COR-L47 (cell line): Measurements from ENCODE around the gene PATJ.

Source experiments
- DNase-seq: peaks from one replicate; lab custom pipeline; 2025; lab: John Stamatoyannopoulos, UW

PATJ gene

DNA sequence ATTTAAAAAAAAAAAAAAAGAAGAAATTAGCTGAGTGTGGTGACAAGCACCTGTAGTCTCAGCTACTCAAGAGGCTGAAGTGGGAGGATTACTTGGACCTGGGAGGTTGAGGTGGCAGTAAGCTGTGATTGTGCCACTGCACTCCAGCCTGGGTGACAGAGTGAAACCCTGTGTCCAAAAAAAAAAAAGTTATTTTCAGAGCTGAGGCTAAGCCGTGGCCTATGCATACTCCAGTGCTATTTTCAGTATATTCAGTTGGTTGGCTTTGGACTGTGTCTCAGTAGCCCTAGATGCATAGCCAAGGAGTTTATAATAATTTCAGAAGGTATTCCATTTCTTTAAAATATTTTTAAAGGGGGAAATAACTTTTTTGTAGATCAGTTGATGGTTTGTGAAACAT, 311.9 kb downstream of the PATJ start:
- no peak for DNase-seq

GRCh38 chr1:62057230-62057629, 314.9 kb downstream of the PATJ start:
- no peak for DNase-seq

DNA sequence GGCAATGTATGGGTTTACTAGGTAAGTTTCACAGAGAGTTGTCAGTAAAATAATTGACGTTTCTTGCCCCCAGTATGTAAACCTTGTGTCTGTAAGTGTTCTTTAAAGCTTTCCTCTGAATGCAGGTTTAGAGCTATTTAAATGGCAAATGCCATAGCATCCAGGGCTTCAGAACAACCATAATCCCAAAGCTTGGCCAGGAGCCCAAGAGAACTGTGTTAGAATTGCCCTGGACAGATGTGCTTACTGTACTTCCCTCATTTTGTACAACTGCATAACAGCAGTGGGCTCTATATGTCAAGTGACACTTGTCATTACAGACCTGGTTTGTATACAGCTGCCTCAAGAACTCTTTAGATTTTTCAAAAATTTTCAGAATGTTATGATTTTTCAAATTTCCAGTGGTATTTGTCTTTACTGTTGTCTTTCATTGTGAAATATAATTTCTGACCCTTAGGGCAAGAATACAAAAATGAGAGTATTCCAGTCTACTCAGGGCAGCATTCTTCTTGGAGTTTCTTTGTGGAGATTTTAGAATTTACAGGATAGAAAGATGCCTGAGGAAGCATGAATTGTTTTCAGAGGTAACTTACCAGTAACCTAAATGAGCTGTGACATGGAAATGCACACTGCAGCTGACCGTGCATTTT, 315.5 kb downstream of the PATJ start:
- DNase-seq, result no peak

GRCh38 chr1:62058956-62059355, 316.7 kb downstream of the PATJ start:
- no peak for DNase-seq

DNA sequence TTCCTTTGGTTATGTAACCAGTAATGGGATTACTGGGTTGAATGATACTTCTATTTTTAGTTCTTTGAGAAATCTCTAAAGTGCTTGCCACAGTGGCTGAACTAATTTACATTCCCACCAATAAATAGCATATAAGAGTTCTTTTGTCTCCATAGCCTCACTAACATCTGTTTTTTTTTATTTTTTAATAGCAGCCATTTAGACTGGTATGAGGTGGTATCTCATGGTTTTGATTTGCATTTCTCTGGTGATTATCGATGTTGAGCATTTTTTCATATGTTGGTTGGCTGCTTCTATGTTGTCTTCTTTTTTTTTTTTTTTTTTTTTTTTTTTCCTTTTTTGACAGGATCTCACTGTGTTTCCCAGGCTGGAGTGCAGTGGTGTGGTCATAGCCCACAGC, 319.8 kb downstream of the PATJ start:
- DNase-seq, result no peak

DNA sequence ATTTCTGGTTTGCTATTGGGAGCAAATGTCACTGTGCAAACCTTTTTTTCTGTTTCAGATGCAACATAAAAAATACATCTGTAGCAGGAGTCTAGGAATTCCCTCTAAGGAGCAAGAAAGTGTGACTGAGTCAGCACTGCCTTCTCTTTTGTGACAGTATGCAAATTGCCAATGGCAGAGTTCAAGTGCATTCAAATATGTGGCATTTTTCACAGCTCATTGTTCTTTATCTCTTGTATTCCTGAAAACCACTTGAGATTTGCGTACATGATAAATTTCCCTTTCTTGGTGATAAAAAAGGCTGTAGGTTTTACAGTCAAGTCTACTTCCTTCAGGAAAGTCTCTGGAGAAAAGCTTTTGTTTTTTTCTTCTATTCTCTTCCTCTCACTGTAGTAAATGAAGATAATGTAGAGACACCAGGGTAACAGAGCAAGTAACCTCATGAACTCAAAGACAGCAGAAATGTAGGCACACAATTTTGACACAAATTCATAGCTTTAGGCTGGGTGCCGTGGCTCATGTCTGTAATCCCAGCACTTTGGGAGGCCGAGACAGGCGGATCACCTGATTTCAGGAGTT, 322.6 kb downstream of the PATJ start:
- DNase-seq, result no peak

GRCh38 chr1:62066713-62067112, 324.4 kb downstream of the PATJ start:
- no peak for DNase-seq

GRCh38 chr1:62068416-62068843, 326.1 kb downstream of the PATJ start:
- DNase-seq, result no peak

GRCh38 chr1:62068978-62069377, 326.7 kb downstream of the PATJ start:
- peak; percentile 43 for DNase-seq

DNA sequence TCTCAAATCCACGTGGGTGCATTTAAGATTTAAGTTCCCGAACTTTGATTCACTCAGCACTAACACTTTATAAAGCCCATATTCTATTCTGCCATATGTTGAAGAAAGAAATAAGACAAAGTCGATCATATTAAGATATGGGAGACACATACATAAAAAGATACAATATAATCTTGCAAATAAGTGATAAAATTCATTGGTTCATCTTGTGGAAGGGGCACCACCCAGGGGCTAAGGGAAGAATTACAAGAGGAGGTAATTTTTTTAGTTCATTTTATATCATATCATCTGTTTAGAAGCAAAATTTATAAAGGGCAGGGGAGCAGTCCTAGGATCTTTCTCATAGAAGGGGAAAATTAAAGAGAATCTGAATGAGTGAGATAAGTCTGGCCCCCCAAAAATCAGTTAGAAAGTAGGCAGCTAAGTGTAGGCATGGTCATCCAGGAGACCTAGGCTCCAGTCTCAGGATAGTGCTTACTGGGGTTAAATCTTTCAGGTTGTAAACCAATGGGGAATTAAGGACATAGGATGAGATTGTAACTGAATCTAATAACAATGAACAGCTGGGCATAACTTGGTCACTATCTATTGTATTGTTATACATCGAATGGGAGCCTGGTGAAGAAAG, 328.2 kb downstream of the PATJ start:
- DNase-seq, result no peak

DNA sequence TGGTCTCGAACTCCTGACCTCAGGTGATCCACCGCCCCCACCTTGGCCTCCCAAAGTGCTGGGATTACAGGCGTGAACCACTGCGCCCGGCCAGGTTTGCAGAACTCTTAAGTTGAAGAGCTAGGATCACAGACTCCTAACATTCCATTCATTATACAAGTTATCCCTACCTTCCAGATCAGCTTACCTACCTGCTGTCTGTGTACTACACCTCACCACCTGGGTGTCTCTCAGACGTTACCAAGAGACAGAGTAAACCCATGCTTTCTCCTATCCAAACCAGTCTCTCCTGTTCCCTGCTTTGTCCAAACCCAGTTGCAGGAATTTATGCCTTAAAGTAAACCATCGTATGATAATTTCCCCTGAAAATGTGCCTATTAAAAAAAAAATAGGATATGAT, 329.4 kb downstream of the PATJ start:
- DNase-seq, result no peak

- DNase-seq, result no peak
Measured at GRCh38 chr1:62076286-62076685, 334.0 kb downstream of the PATJ start.

GRCh38 chr1:62077821-62078220, 335.5 kb downstream of the PATJ start:
- DNase-seq, result no peak

DNA sequence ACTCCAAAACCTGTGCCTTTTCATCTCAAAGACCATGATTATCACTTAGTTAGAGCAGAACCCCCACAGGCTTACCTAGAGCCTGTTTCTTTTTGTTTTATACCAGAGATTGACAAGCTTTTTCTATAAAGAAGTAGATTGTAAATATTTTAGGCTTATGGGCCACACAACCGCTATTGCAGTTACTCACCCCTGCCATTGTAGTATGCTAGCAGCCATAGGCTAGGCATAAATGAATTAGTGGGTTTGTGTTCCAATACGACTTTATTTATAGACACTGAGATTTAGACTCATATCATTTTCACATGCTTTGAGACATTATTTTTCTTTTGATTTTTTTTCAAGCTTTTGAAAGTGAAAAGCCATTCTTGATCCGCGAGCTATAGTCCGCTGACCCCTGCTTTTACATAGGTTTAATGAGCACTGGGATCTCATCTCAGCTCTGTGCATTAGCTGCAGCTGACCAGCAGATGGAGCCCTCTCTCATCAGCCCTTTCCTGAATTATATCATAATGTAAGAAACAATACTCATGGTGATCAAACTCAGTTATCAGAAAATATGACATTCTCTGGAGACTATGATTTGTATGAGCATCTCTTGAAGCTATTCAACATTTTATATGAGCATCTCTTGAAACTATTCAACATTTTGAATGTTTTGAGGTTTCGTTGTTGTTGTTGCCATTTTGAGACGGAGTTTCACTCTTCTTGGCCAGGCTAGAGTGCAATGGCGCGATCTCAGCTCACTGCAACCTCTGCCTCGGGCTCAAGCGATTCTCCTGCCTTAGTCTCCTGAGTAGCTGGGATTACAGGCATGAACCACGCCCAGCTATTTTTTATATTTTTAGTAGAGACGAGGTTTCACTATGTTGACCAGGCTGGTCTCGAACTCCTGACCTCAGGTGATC, 340.4 kb downstream of the PATJ start:
- no peak for DNase-seq

- DNase-seq, result no peak
Measured at GRCh38 chr1:62084310-62084890, 342.1 kb downstream of the PATJ start.

- DNase-seq, result no peak
Measured at GRCh38 chr1:62088439-62088838, 346.2 kb downstream of the PATJ start.

DNA sequence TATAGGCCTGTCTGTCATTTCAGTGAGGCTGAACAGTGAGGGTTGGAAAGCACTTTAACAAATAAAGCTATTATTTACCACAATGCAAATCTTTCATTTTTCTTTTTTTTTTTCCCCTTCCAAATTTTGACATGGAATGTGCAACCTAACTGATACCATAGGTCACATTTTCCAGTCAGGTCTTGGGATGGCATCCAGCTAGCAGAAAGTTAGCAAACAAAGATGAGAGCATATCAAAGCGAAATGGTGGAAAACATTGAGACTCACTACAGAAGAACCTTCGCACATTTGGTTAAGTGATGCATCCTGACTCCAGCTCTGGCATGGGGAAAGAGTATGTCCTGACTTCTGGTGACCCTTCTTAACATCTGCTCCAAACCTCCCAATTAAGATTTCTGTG, 347.3 kb downstream of the PATJ start:
- DNase-seq, result no peak

DNA sequence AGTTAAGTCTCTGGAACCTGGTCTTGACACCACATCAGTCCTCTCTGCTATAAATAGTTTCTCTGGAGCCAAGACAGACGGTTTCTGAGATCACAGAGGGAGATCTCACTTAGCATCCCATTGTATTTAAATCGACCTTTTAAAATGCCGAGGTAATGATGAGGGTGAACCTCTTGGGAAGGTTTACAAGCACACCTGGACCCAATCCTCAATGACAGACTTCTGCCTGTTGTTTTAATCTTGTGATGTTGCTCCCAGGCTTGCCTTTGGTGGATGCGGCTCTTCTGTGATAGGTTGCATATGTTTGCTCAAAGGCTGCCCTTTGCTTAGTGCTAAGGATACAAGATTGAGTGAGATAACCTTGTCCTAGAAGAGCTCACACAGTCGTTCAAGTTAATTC, 347.7 kb downstream of the PATJ start:
- DNase-seq, result no peak

DNA sequence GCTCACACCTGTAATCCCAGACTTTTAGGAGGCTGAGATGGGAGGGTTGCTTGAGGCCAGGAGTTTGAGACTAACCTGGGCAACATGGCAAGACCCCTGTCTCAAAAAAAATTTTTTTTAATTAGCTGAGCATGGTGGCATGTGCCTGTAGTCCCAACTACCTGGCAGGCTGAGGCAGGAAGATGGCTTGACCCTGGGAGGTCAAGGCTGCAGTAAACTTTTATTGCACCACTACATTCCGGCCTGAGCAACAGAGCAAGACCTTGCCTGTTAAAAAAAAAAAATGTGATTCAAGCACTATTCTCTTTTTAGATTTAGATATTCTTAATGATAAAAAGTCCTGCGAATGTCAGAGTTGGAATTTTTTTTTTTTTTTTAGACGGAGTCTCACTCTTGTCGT, 349.8 kb downstream of the PATJ start:
- no peak for DNase-seq

DNA sequence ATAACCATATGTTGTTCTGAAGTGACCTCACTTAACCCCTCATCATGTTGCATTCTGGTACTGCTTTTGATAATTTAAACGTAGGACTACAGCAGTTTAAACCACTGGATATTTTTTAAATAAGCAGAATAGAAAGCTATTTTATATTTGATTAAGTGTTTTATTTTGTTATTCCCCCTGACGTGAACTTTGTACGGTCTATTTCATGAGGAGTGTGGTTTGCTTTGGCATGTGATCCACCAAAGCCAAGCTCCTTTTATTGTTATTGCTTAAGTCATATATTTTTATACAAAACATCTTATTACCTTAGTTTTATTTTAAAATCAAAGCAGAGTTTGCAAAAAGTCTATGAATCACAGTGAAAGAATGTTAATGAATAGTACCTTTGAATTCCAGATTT, 351.0 kb downstream of the PATJ start:
- no peak for DNase-seq

- DNase-seq, result no peak
Measured at GRCh38 chr1:62097464-62097863, 355.2 kb downstream of the PATJ start.

DNA sequence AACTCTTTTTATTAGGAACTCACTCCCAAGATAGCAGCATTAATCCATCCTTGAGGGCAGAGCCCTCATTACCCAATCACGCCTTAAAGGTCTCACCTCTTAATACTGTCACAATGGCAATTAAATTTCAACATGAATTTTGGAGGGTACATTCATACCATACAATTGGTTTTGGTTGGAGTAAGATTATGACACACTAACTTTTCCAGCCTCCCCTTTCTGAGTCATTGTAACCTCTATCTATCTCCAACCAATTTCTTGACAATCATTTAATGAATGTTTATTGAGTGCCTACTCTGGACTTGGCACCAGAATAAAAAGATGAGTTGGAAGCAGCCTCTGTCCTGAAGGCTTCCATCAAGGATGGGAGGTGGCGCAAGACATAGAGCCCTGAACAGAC, 358.2 kb downstream of the PATJ start:
- DNase-seq, result no peak
